Lower lobe of right lung (tissue), 2 donors: Measurements from ENCODE around the gene DLG5. TPM values are rescaled to one million over a fixed set of nuclear protein-coding genes. Genes with fewer than 3 reads are reported as not detected.

ENCODE experiments used
- ATAC-seq, 2 donors: fragments of 200-7000 bp; cut with Tn5 transposase; one replicate each; pipeline ENCODE4 v1.9.1; 2020 to 2022; ENCODE audit warnings: mild to moderate bottlenecking in 2 of 2, moderate library complexity in 2 of 2
- DNase-seq: peaks from one replicate; pipeline ENCODE4 v3.0.0-alpha.2; 2020
- H3K27ac ChIP-seq: fragments of 200-600 bp; one replicate; pipeline ENCODE4 v1.8.0; 2022
- H3K27me3 ChIP-seq: fragments of 200-600 bp; one replicate; pipeline ENCODE4 v1.8.0; 2022; ENCODE audit warnings: low read depth
- H3K36me3 ChIP-seq: fragments of 200-600 bp; one replicate; pipeline ENCODE4 v1.8.0; 2022; ENCODE audit warnings: mild to moderate bottlenecking
- H3K4me1 ChIP-seq: fragments of 200-600 bp; one replicate; pipeline ENCODE4 v1.8.0; 2022
- H3K4me3 ChIP-seq: fragments of 200-600 bp; one replicate; pipeline ENCODE4 v1.8.0; 2022; ENCODE audit warnings: mild to moderate bottlenecking
- H3K9me3 ChIP-seq: fragments of 200-600 bp; one replicate; pipeline ENCODE4 v1.8.0; 2022
- intact Hi-C: fragments of 100-400 bp; cut with DNase I; formaldehyde crosslinking; loops from one replicate; pipeline ENCODE4 v1.11.0; 2022
- total RNA-seq: library from RNA; stranded (reverse); fragmentation: NEBNext Ultra II Directional; extraction: Animal tissue kit (Norgen Biotek cat#: 25700); gene quantifications from one replicate; pipeline ENCODE4 v1.2.1, GENCODE V29; 2021
- TF ChIP-seq, protein P1 (sequence below): fragments of 200-600 bp; IDR thresholded peaks from one replicate; pipeline ENCODE4 v1.8.0; 2022; ENCODE audit warnings: antibody characterized with exemption, mild to moderate bottlenecking
- donor health status: DM: no; HTN: yes; CAD: no; lungs with severe emphysema.

The DLG5 gene
- total RNA-seq, 1 donor from 2014 or later, result 18.7 TPM

DNA sequence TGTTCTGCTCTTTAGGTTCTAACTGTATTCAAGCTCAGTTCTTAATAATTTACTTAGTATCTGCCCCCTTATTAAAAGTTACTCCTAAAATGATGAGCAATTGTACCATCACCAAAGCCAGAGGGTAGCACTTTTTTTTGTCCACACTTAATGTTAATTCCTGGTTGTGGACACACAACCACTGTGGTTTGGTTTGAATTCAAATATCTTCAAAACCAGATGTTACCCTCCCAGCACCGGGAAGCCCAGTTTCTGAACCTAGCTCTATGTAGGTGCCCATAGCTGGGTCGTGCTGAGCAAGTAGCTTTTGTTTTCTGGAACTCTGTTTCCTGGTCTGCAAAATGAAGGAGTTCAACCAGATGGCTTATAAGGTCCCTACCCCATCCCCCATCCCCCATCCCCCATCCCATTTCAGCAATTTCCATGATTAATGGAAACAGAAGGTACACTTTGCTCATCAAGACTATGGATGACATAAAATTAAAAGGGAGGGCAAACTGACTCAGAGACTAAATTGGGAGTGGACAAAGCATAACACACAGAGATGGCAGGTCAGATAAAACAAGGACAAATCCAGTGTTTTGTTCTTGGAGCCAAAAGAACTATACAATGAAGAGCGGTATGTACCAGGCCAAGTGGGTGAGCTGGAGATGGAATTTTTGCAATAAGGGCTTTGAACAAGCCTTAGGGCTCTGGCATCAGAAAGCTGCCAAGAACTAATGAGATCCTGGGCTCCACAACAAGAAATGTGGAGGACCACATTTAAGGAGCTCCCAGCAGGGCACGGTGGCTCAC is 56.7 kb downstream of the DLG5 start:
- intact Hi-C loops, result no loop called here
- Histone ChIP-seq H3K36me3 (peaks cover 9% of the 10 kb centered on the region), H3K27ac (no peak overlapping the region), H3K9me3 (no peaks in the 10 kb centered on the region), H3K4me3 (no peak overlapping the region), H3K4me1 (peaks cover 14% of the 10 kb centered on the region), H3K27me3 (no peaks in the 10 kb centered on the region)
- DNase-seq (no peak), ATAC-seq (no peak)
- TF ChIP-seq, protein P1, sequence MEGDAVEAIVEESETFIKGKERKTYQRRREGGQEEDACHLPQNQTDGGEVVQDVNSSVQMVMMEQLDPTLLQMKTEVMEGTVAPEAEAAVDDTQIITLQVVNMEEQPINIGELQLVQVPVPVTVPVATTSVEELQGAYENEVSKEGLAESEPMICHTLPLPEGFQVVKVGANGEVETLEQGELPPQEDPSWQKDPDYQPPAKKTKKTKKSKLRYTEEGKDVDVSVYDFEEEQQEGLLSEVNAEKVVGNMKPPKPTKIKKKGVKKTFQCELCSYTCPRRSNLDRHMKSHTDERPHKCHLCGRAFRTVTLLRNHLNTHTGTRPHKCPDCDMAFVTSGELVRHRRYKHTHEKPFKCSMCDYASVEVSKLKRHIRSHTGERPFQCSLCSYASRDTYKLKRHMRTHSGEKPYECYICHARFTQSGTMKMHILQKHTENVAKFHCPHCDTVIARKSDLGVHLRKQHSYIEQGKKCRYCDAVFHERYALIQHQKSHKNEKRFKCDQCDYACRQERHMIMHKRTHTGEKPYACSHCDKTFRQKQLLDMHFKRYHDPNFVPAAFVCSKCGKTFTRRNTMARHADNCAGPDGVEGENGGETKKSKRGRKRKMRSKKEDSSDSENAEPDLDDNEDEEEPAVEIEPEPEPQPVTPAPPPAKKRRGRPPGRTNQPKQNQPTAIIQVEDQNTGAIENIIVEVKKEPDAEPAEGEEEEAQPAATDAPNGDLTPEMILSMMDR, result no peak

DNA sequence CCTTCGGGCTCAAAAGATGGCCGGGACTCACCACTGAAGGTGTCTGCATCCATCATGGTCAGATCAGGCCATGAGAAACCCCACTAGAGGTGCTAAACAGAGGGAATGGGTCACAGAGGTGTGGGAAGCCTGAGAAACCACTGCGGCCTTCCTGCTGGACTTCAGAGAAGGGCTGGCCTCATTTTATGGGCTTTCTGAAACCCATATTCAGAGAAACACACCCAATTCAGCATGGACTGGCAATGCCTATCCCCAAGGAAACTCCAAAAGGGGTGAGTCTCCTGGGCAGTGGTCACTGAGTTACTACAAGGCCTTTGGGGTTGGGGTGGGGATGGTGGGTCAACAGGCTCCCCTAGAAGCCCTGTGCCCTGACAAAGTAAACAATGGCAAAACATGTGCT is 58.0 kb downstream of the DLG5 start:
- Histone ChIP-seq H3K4me3 (no peak overlapping the region), H3K4me1 (peaks cover 4% of the 10 kb centered on the region), H3K27ac (no peak overlapping the region), H3K36me3 (peaks cover 9% of the 10 kb centered on the region), H3K27me3 (no peaks in the 10 kb centered on the region), H3K9me3 (no peaks in the 10 kb centered on the region)
- TF ChIP-seq, protein P1, result no peak
- DNase-seq, result no peak
- intact Hi-C loops, result no loop called here
- ATAC-seq, result no peak

DNA sequence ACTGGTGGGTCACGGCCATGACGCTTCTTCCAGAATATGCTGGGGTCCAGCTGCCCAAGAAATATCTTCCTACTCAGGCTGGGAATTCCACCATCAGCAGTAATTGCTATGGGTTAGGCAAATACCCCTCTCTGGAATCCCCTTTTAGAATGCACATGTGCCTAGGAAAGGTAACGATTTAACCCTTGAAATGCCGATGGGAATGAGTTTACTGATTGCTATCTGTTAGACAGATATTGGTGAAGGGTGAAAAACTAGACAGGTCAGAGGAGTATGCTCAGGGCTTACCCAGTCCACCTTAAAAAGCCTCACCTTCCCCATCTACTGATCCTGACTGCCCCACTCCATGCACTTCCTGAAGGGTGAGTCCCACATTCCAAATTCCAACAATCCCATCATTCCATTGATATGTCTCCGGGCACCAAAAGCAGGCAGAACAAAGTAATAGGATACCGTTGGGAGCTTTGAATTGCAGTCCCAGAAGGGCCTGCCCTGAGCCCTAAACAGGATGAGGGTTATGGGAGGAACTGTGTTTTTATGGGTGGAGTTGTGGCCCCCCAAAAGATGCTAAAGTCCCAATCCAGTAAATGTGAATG is 59.3 kb downstream of the DLG5 start:
- no peaks in the 10 kb centered on the region for H3K4me1 ChIP-seq
- TF ChIP-seq, protein P1, result no peak
- H3K36me3 ChIP-seq, result peaks cover 9% of the 10 kb centered on the region
- no peaks in the 10 kb centered on the region for H3K9me3 ChIP-seq
- intact Hi-C loops, result no loop called here
- no peak for DNase-seq
- H3K4me3 ChIP-seq, result no peak overlapping the region
- H3K27me3 ChIP-seq, result no peaks in the 10 kb centered on the region
- no peak for ATAC-seq
- no peak overlapping the region for H3K27ac ChIP-seq

DNA sequence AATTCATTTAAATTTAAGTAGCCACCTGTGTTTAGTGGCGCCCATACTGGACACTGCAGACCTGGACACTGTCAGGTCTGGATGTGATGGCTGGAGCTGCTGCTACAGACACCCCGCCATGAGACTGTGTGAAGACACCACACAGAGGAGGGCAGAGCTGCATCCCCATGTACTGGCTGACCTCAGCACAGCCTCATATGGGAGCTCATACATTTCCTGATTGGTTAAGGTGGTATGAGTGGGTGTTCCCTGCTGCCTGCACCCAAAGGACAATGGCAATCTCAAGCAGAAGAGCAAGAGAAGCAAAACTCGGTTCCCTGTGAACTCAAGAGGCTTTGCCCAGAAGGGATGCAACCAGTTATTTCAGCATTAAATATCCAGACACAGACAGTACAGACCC is 60.0 kb downstream of the DLG5 start:
- TF ChIP-seq, protein P1, result no peak
- Histone ChIP-seq H3K27ac (no peak overlapping the region), H3K27me3 (no peaks in the 10 kb centered on the region), H3K4me3 (no peak overlapping the region), H3K9me3 (no peaks in the 10 kb centered on the region), H3K36me3 (peaks cover 9% of the 10 kb centered on the region), H3K4me1 (no peaks in the 10 kb centered on the region)
- ATAC-seq (no peak), DNase-seq (no peak)
- intact Hi-C loops, result no loop called here

DNA sequence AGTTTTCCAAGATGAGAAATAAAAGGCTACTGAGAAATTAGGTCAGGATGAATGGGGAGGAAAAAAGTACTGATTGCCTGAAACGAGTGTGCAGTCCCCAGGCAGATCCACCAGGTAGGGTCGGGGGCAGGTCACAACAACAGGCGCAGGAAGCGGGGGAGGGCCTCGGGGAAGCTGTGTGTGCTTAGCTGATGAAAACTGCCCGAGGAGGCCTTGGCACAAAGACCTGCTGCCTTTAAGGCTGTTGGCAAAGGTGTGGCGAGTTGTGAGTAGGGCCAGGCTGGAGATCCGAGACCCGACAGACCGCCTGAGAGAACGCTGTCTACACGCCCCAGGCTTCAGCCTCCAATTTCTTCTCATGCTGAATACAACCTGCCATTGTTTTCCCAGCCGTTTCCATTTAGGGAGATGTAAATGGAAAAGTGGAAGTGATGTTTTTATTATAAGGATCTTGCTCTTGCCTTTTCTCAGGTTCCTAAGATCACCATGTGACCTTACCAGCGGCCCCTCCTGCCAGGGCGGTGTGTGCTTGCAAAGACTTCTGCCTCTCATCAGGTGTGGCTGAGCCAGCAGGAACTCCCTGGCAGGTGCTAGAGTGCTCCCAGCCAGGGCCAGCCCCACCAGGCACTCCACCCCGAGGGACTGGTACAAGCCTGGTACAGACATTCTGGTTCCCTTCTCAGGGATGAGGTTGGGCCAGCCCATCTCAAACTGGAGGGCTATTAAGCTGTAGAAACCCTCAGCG is 60.8 kb downstream of the DLG5 start:
- DNase-seq (no peak), ATAC-seq (peak; percentile 21 to 54)
- peaks cover 11% of the 10 kb centered on the region for H3K36me3 ChIP-seq
- no peak overlapping the region for H3K4me3 ChIP-seq
- no peak overlapping the region for H3K27ac ChIP-seq
- no peaks in the 10 kb centered on the region for H3K4me1 ChIP-seq
- TF ChIP-seq, protein P1, result no peak
- intact Hi-C loops, result no loop called here
- H3K27me3 ChIP-seq, result no peaks in the 10 kb centered on the region
- no peaks in the 10 kb centered on the region for H3K9me3 ChIP-seq
